Right ventricle myocardium superior (tissue), 1 donor: ENCODE measurements around the gene KISS1. TPM values are rescaled to one million over a fixed set of nuclear protein-coding genes. Genes with fewer than 3 reads are reported as not detected.

ENCODE experiments used
- ATAC-seq: fragments of 200-7000 bp; cut with Tn5 transposase; one replicate; pipeline ENCODE4 v1.9.1; 2020; ENCODE audit warnings: mild to moderate bottlenecking; ENCODE audit not compliant: poor library complexity
- DNase-seq: peaks from one replicate; pipeline ENCODE4 v3.0.0-alpha.2; 2020
- intact Hi-C: fragments of 100-400 bp; cut with DNase I; formaldehyde crosslinking; loops from one replicate; pipeline ENCODE4 v1.11.2; 2022
- total RNA-seq: library from RNA; stranded (reverse); fragmentation: NEBNext Ultra II Directional; extraction: Animal tissue kit (Norgen Biotek cat#: 25700); gene quantifications from one replicate; pipeline ENCODE4 v1.2.1, GENCODE V29; 2021
- donor health status: DM: no; HTN: yes; CAD: no; lungs with severe emphysema.

The KISS1 gene
- total RNA-seq, 1 donor from 2014 or later: not detected

DNA sequence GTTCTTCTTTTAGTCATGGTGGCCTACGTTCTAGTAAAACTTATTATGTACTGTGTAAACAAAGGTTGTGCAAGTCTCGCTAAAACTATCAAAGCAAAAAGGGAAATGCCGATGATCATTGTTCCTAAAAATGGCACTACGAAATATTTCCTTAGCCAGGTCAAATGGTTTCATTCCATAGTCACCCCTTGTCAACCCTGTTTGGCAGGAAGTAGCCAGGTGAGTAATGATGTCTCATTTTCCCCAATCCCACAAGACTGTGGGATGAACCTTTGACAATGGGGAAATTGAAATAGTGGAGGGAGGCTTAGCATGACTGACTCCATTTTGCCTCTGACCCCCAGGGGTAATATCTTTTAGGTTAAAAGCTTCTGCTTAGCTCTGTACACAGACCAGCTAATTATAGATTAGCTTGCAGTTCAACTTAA lies 24.5 kb downstream of the KISS1 start:
- no peak for ATAC-seq
- intact Hi-C loops: no loop called here
- no peak for DNase-seq

DNA sequence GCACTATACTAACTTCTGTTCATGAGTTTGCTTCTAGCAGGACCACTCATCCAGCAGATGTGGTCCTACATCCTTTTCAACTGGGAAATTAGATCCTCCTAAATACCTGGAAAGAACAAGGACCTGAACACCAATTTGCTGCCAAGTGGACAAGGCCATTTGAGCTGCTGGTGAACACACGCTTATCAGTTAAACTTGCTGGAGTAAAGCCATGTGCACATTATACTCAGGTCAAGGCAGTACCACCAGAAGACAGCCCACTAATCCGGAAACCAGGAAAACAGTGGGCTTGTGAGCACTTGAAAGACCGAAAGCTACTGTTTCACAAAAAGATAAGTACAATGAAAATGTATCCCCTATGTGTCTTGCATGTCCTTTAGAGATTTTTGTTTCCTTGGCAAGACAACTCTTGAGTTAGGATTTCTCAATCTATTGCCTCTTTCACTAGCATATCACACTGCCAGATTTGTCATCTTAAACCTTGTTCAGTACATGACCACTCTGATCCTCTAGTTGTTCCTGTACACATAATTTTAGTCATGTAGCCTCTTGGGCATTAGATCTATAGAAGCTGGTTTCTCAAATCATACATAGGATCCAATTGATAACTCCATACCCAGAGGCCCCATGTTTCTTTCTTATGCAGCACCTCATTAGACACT lies 25.7 kb downstream of the KISS1 start:
- DNase-seq (no peak), ATAC-seq (no peak)
- intact Hi-C loops: no loop called here

DNA sequence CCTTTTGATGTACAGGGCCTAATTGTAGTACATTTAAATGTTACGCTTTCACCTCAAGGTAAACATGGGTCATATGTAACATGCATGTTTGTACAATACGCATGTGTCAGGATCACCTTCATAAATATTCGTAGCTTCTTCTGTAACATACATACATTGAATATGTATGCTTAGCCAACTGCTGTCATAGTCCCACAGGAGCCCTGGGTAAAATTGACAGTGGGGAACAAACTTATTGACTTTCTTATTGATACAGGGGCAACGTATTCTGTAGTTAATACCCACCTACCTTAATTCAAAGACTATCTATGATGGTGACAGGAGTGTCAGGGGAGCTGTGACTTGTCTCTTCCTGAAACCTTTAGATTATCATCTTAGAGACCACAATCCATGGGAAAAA lies 26.4 kb downstream of the KISS1 start:
- no peak for ATAC-seq
- no peak for DNase-seq
- intact Hi-C loops: no loop called here

DNA sequence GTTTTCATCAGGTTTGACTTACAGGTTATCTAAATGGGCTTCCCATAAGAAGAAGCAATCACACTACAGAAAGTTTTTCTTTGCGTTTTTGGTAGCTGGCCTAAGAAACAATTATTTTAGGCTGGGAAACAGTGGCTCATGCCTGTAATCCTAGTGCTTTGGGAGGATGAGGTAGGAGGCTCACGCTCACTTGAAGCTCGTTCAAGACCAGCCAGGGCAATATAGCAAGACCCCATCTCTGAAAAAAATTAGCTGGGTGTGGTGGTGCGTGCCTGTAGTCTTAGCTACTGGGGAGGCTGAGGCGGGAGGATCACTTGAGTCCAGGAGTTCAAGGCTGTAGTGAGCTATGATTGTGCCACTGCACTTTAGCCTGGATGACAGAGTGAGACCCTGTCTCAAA lies 28.6 kb downstream of the KISS1 start:
- ATAC-seq (no peak), DNase-seq (no peak)
- intact Hi-C loops: no loop called here

DNA sequence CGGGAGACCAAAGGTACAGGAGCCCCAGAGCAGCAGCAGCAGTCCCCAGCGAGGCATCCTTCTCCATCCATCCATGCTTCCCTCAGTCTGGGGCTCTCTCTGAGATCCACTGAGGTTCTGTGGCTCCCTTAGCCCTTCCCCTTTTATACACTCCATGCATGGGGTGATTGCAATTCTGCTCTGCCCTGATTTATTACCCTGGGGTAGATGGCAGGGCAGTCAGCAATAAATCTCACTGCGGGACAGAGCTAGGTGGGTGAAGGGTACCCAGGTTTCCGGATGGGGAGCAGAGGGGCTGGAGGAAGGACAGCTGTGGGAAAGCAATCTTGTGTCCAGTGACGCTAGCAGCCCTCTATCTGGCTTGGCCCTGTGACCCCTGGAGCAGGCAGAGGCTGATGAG lies 30.1 kb downstream of the KISS1 start, which contains the start of gene REN:
REN (minus strand) TSS at position 119 of the 400 bp plus-strand sequence; CDS start at position 75, 44 bp downstream.
- intact Hi-C loops: no loop called here
- no peak for ATAC-seq
- DNase-seq: no peak

DNA sequence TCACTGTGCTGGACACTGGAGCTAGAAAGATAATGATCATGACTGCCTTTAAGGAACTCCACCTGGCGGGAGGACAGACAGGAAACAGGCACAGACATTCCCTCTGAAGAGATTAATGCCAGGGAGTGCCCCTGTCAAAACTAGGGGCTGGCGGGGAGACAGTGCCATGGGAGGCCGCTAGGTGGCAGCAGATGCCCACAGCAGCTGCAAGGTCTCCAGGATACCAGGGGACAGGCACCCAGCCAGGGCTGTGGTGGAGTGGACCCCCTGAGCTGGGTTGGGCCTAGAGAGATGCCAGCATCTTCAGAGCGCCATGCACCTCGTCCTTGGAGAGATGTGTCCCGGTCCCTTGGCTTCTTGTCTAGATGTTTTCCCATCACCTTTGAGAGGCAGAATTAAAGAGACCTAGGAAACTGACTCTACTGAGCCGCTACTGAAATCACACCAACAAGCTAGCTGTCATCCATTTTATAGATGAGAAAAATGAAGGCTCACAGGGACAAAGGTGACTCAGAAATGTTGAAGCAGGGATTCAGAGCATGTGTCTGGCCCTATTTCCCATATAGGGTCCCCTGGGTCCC lies 33.7 kb downstream of the KISS1 start:
- intact Hi-C loops: loop anchor here (2.0 to 5.0 kb wide), 2 partner anchors 45 to 200 kb away; no protein-coding TSS in a partner anchor
- ATAC-seq (peak; percentile 96), DNase-seq (peak; percentile 88)

DNA sequence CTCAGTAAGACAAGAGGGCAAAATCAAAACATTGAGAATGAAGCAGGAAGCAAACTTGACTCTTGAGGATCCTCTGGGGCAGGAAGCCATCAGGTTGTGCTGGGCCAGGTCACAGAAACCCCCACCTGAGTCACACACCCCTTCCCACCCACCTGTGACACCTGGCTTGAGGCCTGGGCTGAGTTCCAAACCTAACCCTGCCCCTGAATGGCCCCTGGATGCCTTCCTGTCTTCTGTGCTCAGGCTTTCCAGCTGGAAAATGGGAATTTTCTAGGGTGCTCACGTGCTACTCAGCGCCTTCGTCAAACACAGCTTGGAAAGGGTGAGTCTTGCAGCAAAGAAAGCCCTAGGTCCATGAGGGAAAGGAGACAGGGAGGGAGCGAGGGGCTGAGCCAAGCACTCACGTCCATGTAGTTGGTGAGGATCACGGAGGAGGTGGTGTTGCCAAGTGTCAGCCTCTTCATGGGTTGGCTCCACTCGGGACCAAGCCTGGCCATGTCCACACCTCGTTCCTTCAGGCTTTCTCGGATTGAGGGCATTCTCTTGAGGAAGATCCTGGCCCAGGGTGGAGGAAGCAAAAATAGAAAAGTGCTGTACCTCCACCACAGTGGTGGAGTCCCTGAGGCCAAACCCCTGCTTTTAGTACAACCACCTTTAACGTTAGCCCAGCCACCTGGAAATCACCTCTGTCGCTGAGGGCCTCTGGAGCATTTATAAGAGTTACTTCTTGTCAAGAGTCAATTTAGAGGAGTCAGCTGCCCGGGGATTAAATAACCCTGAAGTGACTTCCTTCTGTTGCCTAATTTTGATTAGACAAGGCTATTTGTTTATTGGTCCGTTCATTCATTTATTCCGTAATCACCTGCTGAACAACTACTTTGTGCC lies 34.4 kb downstream of the KISS1 start:
- intact Hi-C loops: loop anchor here (2.0 to 5.0 kb wide), 2 partner anchors 45 to 201 kb away; no protein-coding TSS in a partner anchor
- DNase-seq (no peak), ATAC-seq (no peak)

DNA sequence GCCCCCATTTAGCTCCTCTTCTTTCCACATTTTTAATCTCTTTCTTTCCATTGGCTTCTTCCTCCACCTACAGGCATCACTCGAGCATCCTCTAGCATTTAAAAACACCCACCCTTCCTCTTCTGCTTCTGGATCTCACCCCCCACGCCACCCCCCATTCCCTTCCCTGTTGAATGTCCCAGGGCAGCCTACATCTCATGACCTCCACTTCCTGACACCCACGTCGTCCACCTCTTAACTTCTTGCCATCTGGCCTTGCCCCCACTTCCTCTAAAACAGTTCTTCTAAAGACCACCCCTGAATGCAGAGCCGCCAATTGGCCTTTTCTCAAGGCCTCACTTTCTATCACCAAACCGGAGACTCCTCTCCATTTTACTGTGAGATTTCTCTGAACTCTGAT lies 38.3 kb downstream of the KISS1 start:
- DNase-seq: no peak
- no peak for ATAC-seq
- intact Hi-C loops: no loop called here

DNA sequence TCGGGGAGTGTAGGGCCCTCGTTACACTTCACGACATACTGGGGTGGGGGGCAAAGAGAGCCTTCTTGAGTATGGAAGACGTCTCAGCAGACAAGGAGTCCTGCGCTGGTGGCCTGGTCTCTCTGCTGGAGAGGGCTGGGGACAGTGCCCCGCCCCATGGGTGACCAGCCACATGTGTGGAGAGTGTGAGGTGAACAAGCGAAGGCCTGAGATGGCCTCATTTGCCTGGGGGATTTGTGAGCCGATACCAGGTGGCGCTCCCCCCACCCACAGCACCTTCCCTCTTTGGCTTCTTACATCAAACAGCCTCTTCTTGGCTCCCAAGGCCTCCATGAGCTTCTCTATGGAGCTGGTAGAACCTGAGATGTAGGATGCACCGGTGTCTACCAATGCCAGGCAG lies 40.4 kb downstream of the KISS1 start:
- no peak for ATAC-seq
- intact Hi-C loops: no loop called here
- no peak for DNase-seq

DNA sequence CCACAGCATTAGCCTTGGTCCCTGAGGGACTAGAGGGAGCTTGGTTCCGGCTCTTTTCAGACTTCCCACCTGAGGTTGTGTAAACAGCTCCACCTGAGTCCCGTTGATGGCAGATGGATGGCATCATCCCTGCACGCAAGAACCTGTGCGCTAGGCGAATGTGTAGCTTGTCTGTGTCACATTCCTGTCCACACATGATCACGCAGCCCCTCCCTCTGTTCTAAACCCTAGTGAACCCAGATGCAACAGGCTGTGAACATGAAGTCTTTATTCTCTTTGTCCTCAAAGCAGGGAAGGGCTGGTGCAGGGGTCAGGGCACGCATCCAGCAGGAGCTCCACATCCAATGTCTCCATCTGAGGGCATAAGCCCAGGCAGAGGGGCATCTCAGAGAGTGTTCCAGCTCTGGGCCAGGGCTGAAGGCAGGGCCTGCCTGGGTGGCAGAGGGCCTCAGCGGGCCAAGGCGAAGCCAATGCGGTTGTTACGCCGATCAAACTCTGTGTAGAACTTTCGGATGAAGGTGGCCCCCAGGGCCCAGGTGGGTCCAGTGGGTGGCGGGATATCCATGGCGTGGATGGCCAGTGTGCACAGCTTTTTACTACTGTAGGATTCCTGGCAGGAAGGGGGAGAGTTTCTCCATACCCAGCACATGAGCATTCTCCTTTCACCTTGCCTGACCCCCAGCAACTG lies 41.6 kb downstream of the KISS1 start:
- DNase-seq (no peak), ATAC-seq (no peak)
- intact Hi-C loops: no loop called here

DNA sequence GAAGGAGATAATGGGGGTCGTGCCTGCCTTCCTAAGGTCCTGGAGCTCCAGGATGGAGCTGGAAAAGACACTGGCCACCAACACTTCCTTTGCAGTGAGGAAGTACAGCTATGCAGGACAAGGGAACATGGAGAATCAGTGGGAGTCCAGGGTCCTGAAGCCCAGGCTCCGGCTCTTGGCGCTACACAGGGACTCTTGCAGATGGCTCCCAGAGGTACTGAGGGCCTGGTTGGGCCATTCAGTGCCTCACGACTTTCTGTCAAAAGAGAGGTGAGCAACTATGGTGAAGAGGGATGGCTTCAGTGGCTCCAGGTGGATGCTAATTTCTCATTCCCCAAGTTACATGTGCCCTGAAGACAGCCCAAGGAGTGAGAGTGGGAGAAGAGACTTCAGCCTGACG lies 42.6 kb downstream of the KISS1 start:
- DNase-seq: no peak
- intact Hi-C loops: no loop called here
- no peak for ATAC-seq

DNA sequence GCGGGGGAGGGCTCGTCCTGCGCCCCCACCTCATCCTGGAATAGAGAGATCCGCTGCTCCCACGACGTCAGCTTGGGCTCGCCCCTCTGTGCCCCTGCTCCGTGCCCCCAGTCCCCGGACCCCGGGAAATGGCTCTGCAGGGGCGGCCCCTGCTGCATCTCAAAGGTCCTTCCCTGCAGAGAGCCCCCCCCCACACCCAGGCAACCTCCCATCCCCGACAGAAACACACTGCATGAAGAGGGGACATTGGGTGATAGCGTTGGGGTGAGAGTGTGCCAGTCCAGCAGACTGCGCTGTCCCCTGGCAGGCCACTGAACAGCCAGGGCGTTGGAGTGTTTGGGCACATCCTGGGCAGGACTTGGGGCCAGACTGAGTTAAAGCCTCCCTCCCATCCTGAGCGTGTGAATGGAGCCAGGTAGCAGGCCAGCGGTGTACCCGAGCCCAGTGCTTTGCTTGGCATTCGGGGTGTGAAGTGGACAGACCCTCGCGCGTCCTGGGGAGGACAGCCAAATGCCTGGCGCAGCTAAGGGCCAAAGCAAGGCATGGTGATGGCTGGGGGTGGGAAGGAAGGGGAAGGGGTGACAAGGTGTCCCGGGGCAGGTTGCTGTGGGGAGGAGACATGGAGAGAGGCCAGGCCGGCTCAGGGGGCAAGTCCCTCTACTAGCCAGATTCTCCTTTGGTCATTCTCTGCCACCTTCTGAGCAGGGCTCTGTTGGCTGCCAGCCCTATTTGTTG lies 43.8 kb downstream of the KISS1 start:
- DNase-seq (no peak), ATAC-seq (no peak)
- intact Hi-C loops: no loop called here

DNA sequence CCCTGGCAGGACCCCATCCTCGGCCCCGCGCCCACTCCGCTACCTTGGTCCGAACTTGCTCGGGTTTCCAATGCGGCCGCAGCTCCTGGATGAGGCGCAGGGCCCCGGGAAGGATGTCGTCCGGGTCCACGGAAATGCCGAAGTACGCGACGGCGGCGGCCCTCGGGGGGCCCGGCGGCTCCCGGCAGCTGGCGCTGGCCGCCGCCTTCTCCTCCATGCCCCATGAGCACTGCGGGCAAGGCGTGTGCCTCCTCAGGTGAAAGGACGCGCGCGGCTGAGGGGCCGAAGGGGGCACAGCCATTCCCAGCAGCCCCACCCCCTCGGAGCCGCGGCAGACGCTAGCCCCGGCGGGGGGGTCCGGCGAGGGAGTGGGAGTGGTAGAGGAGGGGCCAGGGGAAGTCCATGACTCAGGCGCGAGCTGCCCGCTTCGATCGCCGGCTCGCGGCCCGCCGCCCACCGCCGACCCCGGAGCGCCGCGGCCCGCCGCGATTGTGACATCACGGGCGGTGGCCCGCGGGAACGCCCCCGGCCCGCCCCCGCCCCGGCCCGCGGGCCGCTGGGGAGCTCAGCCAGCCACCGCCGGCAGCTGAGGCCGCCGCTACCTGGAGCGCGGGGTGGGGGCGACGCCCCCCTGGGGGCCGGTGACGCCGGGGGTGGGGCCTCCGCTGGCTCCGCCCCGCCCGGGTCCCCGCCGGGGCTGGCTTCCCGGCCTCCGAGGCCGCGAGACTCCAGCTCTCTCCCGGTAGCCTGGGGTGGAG lies 44.6 kb downstream of the KISS1 start, which contains the start of gene ETNK2:
ETNK2 (minus strand) TSS at position 493 of the 758 bp plus-strand sequence; CDS start at position 301, 192 bp downstream.
- intact Hi-C loops: no loop called here
- peak; percentile 54 for ATAC-seq
- peak; percentile 65 for DNase-seq

DNA sequence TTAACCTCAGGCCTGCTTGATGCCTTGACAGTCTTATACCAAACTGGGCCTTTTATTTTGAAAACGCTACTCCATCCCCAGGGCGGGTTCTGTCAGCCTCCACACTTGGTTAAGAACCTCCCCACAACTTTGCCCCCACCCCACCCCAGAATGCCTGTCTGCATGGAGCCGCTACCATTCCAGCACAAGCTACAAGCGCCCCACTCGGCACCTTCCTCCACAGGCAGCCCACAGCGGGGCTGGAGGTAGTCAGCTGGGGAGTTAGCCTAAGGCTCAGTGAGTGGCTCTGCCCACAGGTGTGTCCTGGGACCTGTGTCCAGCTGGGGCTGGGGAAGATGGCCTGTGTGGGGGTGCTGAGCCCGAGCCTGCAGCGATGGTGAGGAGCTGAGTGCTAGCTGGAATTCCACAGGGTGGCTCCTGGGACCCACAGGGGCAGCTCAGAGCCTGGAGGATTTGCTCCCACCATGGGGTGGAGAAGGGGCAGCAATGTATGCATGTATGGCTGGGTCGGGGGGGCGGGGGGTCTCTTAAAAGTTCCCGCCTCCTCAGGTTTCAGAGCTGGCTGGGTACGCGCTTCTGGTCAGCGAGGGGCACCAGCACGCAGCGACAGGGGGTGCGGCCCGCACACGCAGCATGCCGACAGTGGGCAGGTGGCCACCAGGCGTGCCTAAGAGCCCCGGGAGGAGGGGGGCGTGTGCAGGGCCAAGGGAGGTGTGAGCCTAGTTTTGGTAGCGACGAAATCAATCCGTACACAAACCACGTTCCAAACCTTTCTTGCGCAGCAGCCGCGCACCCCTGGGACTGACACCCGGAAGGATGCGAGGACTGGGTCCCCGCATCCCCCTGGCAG lies 45.4 kb downstream of the KISS1 start:
- DNase-seq: no peak
- intact Hi-C loops: no loop called here
- peak; percentile 41 for ATAC-seq

DNA sequence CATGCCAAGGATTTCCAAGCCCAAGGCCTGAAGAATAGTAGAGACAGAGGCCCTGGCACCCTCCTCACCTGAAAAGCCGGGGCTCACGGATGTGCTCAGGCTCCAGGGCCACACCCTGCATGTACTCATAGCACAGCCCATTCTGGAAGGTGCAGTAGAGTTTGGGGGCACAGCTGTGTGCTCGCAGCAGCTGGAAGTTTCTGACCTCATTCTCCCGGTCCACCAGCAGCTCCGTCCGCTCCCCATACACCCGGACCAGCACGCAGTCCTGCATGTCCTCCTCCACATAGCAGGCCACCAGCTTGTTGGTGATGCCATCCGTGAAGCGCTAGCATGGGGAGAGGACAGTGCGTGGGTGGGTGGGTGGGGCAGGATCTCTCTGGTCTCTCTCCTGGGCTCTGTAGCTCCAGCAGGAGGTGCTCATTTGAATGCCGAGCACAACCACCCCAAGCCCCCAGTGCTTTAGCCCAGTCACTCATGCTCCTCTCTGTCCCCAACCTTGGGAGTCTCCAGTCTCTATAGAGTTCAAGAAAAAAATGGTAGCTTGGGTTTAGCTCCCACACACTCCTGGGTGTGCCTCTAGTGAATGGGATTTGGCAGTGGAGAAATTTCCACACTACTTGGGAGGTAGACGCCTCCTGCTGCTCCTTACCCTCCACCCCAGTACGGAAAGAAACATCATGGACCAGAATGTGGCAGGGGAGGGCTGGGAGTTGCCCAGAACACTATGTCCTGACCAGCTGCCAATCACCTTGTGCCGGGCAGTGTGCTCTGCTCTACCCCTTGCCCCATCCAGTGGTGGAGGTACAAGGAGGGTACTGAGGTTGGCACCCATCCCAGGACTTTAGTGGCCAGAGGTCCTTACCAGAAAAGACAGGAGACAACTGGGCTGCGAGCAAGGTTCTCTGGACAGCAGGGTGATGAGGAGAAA lies 46.4 kb downstream of the KISS1 start:
- intact Hi-C loops: no loop called here
- ATAC-seq (peak; percentile 39), DNase-seq (no peak)

DNA sequence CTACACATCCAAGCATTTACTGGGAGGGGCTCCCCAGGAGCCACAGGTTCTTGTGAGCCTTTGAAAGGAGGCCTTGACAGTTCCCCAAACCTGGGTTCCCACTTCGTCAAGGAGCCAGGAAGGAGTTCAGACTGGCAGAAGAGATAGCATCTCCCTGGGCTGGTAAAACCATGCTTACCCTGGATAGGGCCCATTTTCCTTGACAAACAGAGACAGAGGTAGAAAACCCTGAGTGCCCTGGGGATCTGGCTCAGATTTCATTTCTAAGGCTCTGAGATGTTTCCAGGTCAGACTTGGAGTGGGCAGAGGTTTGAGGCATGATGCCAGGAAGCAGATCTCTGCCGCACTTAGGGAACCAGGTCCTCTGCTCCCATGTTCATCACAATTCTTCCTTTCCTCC lies 47.2 kb downstream of the KISS1 start:
- intact Hi-C loops: no loop called here
- ATAC-seq: no peak
- no peak for DNase-seq
